NCI-H446 treated with DMSO at 0.1 percent for 48 hours (cell line): ENCODE results near the gene RHOB.

Experiments
- DNase-seq: peaks from one replicate; lab custom pipeline; 2025; lab: John Stamatoyannopoulos, UW

Gene RHOB

DNA sequence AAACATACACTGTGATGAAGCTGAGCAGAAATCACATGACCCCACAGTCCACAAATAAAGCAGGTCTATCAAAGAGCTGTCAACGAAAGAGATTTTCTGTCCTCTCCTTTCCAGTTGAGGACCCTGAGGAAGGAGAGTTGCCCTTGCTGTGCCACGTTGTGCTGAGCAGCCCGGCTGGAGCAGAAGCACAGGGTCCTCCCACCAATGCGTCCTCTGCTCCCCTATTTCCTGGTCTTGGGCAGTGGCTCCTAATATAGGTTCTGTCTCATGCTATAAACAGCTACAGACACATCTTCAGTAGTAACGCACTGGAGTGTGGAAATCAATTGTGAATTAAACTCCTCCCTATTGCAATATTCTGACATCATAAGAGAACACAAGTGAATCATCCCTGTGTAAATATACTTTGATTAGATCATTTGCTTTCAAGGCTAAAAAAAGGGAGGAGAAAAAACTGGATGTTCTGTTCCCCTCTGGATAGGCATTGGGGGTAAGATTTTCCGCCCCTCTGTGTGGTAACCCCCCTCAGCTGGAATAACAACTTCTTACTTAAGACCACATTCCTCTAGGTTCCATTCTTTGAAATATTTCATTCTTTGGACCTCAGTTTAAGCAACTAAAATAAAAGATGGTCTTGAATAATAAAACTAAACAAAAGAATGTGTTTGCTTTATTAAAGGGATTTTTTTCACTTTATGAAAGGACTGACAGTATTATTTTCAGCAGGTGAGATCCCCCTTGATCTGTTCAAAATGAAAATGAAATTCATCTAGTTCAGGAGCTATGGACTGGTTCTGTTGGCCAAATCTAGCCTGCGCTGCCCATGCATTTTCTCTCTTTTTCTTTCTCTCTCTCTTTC is 8.3 kb upstream of the RHOB start:
- DNase-seq = no peak

DNA sequence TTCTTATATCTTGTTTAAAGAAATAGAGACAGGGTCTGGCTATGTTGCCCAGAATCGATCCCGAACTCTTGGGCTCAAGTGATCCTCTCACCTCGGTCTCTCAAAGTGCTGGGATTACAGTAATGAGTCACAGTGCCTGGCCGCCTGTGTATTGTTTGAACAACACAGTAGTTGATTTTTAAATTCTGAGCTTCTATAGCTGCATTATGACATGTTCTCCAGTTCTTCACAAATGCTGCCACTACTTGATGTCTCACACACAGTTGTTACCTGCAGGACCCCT is 7.7 kb upstream of the RHOB start:
- DNase-seq = no peak

- no peak for DNase-seq
Observed at GRCh38 chr2:20439503-20439902, 7.4 kb upstream of the RHOB start.

GRCh38 chr2:20440001-20440560 is 6.8 kb upstream of the RHOB start:
- no peak for DNase-seq

GRCh38 chr2:20443276-20443920 is 3.5 kb upstream of the RHOB start:
- DNase-seq = peak; percentile 57

- no peak for DNase-seq
Observed at GRCh38 chr2:20444101-20444992, 2.5 kb upstream of the RHOB start.

DNA sequence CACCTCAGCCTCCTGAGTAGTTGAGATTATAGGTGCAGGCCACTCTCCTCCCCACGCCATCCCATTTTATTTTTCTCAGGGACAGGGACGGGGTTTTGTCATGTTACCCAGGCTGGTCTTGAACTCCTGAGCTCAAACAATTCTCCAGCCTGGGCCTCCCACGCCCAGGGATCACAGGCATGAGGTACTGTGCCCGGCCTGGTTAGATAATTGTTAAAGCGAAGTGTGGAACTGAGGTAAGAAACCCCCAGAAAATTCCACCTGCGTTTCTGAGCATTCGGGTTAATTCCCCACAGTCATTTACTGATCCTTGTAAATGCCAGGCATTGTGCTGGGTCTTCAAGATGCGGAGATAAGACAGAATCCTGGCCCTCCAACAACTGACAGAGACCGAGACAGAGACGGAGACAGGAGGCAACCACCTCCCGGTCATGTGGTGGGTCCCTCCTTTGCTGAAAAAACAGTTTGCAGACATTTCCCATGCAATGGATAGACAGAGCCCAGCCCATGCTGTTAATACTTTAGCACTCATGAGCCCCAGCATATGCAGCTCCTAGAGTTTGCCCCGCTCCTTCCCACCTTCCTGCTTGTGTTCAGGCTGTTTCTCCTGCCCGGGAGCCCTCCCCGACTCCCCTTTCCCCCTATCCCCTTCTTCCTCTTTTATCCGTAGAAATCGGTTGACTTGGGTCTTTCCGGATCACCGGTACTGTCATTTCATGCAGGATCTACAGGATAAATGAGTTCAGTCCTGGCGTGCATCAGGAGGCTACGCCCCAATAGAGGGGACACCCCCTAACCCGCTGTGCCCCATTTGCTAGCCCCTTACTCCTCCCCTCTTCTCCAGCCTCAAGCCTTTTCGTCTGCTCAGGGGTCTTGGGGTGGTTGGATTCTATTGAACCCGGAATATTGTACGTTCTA is 1.6 kb upstream of the RHOB start:
- no peak for DNase-seq

DNA sequence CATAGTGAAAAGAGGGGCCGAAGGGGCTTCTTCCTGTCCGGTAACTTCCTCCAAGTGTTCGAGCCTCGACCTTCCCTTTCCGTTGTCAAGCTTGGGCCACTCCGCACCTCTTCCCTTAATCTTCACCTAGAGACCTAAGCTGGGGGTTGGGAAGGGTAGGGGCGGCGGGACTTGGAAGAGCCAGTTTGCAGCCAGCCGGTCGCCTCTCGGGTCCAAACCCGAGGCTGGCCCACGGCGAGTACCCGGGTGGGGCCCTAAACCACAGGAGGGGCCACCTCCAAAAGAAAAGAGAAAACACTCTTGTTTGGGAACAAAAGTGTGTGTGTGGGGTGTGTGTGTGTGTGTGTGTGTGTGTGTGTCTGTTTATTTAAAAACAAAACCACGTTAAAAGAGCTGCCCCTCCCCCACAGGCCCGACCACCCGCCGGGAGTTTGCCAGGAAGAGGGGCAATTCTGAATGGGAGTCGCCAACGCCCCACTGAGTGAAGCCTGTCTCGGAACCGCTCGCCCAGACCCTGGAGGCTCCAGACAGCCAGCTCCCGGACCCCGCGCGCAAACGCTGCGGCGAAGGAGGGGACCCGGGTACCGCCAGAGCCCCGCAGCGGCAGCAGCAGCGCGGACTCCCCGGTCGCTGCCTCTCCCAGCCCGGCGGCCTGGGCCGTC is 488 bp upstream of the RHOB start:
- DNase-seq = no peak

- peak; percentile 48 for DNase-seq
Observed at GRCh38 chr2:20447437-20448245, 767 bp downstream of the RHOB start.

DNA sequence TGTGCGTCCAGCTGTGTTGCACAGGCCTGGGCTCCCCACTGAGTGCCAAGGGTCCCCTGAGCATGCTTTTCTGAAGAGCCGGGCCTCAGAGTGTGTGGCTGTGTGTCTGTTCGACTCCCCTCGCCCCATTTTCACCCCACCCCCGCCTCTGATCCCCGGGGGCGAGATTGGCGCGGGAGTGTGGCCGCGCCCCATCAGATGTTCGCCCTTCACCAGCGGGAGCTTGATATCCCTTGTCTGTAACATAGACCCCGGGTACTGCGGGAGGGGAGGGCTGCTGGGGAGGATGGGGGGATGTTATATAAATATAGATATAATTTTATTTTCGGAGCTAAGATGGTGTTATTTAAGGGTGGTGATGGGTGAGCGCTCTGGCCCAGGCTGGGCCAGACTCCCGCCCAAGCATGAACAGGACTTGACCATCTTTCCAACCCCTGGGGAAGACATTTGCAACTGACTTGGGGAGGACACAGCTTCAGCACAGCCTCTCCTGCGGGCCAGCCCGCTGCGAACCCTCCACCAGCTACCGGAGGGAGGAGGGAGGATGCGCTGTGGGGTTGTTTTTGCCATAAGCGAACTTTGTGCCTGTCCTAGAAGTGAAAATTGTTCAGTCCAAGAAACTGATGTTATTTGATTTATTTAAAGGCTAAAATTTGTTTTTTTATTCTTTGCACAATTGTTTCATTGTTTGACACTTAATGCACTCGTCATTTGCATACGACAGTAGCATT is 1.5 kb downstream of the RHOB start:
- no peak for DNase-seq

DNA sequence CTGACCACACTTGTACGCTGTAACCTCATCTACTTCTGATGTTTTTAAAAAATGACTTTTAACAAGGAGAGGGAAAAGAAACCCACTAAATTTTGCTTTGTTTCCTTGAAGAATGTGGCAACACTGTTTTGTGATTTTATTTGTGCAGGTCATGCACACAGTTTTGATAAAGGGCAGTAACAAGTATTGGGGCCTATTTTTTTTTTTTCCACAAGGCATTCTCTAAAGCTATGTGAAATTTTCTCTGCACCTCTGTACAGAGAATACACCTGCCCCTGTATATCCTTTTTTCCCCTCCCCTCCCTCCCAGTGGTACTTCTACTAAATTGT is 2.1 kb downstream of the RHOB start:
- no peak for DNase-seq

- DNase-seq = no peak
Observed at GRCh38 chr2:20449501-20450200, 2.8 kb downstream of the RHOB start.

- DNase-seq = peak; percentile 75
Observed at GRCh38 chr2:20450201-20450999, 3.5 kb downstream of the RHOB start.

DNA sequence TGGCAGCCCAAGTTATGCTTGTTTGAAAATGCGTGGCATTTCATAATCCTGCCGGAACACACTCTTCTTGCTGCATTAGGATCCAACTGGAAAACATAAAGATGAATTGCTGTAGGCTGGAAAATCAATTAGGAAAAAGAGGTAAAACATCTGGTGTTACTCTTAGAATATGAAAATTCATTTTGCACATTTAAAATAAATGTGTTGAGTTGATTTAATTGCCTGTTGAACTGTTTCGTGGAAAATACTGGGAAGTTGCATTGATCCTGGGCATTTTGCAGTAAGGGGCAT is 4.1 kb downstream of the RHOB start:
- DNase-seq = no peak

- no peak for DNase-seq
Observed at GRCh38 chr2:20451341-20451740, 4.5 kb downstream of the RHOB start.

- DNase-seq = no peak
Observed at GRCh38 chr2:20451761-20452499, 5.1 kb downstream of the RHOB start.

GRCh38 chr2:20452551-20452950 is 5.7 kb downstream of the RHOB start:
- no peak for DNase-seq

- no peak for DNase-seq
Observed at GRCh38 chr2:20453087-20453486, 6.2 kb downstream of the RHOB start.
